HepG2 (cell line): ENCODE results near the gene SPATA13. TPM values are rescaled to one million over a fixed set of nuclear protein-coding genes. Genes with fewer than 3 reads are reported as not detected.
A peak's percentile ranks its signal among the peaks of the same experiment; 100 is the strongest.

ENCODE experiments used
- AHR ChIP-seq: IDR thresholded peaks from 2 replicates; pipeline ENCODE4 v1.6.1; 2018; ENCODE audit warnings: missing genetic modification reagents, missing compliant biosample characterization
- DZIP1 ChIP-seq: sonication (generic); formaldehyde crosslinking; IDR thresholded peaks from 2 replicates; pipeline ENCODE4 v1.5.0; 2020; ENCODE audit warnings: mild to moderate bottlenecking, missing genetic modification reagents
- GABPB1 ChIP-seq: IDR thresholded peaks from 2 replicates; pipeline ENCODE4 v1.6.1; 2016; ENCODE audit warnings: mild to moderate bottlenecking, missing genetic modification reagents, moderate library complexity, missing compliant biosample characterization
- GMEB1 ChIP-seq: sonication (generic); formaldehyde crosslinking; IDR thresholded peaks from 2 replicates; pipeline ENCODE4 v1.5.1; 2020; ENCODE audit warnings: missing genetic modification reagents, mild to moderate bottlenecking, borderline replicate concordance
- GPBP1L1 ChIP-seq: sonication (generic); formaldehyde crosslinking; IDR thresholded peaks from 2 replicates; pipeline ENCODE4 v1.5.0; 2020; ENCODE audit warnings: mild to moderate bottlenecking, missing genetic modification reagents
- HDAC1 ChIP-seq: sonication (generic); formaldehyde crosslinking; IDR thresholded peaks from 2 replicates; pipeline ENCODE4 v1.5.1; 2020; ENCODE audit warnings: mild to moderate bottlenecking, missing genetic modification reagents
- KDM1A ChIP-seq: IDR thresholded peaks from 2 replicates; pipeline ENCODE4 v1.6.1; 2016; ENCODE audit warnings: missing compliant biosample characterization
- KDM4B ChIP-seq: sonication (generic); formaldehyde crosslinking; IDR thresholded peaks from 2 replicates; pipeline ENCODE4 v1.4.0; 2020; ENCODE audit warnings: missing genetic modification reagents
- MED13 ChIP-seq: sonication (generic); formaldehyde crosslinking; IDR thresholded peaks from 2 replicates; pipeline ENCODE4 v1.5.0; 2020; ENCODE audit warnings: missing genetic modification reagents
- RARG ChIP-seq: sonication (generic); formaldehyde crosslinking; IDR thresholded peaks from 2 replicates; pipeline ENCODE4 v1.4.0; 2020; ENCODE audit warnings: low read depth, mild to moderate bottlenecking, missing genetic modification reagents
- SP4 ChIP-seq: sonication (generic); formaldehyde crosslinking; IDR thresholded peaks from 2 replicates; pipeline ENCODE4 v1.8.1; 2023; ENCODE audit warnings: mild to moderate bottlenecking, missing genetic modification reagents
- SRSF4 ChIP-seq: fragments of 200-400 bp; formaldehyde crosslinking; IDR thresholded peaks from one replicate; pipeline ENCODE4 v1.6.1; 2018; ENCODE audit warnings: mild to moderate bottlenecking, low read depth, low read length, moderate library complexity; ENCODE audit not compliant: poor library complexity, severe bottlenecking
- TEAD2 ChIP-seq: sonication (generic); formaldehyde crosslinking; IDR thresholded peaks from 2 replicates; pipeline ENCODE4 v1.9.0; 2021; ENCODE audit warnings: missing genetic modification reagents
- THAP11 ChIP-seq: IDR thresholded peaks from 2 replicates; pipeline ENCODE4 v1.6.1; 2016; ENCODE audit warnings: missing biosample characterization, missing genetic modification reagents
- ZBTB46 ChIP-seq: sonication (generic); formaldehyde crosslinking; IDR thresholded peaks from 2 replicates; pipeline ENCODE4 v1.4.0; 2020; ENCODE audit warnings: mild to moderate bottlenecking, missing genetic modification reagents, borderline replicate concordance
- ZFP1 ChIP-seq: IDR thresholded peaks from 2 replicates; pipeline ENCODE4 v1.6.1; 2016
- ZKSCAN5 ChIP-seq: sonication (generic); formaldehyde crosslinking; IDR thresholded peaks from 2 replicates; pipeline ENCODE4 v1.5.1; 2020; ENCODE audit warnings: mild to moderate bottlenecking, missing genetic modification reagents
- ZNF280B ChIP-seq: sonication (generic); formaldehyde crosslinking; IDR thresholded peaks from 2 replicates; pipeline ENCODE4 v1.5.0; 2020; ENCODE audit warnings: missing genetic modification reagents, mild to moderate bottlenecking, borderline replicate concordance
- ZNF296 ChIP-seq: sonication (generic); formaldehyde crosslinking; conservative IDR thresholded peaks from 2 replicates; pipeline ENCODE4 v1.5.0; 2020; ENCODE audit warnings: mild to moderate bottlenecking, missing genetic modification reagents
- ZNF557 ChIP-seq: sonication (generic); formaldehyde crosslinking; IDR thresholded peaks from 2 replicates; pipeline ENCODE4 v1.4.0; 2020; ENCODE audit warnings: missing genetic modification reagents
- ZNF567 ChIP-seq: sonication (generic); formaldehyde crosslinking; IDR thresholded peaks from 2 replicates; pipeline ENCODE4 v1.8.1; 2023; ENCODE audit warnings: mild to moderate bottlenecking, missing genetic modification reagents, borderline replicate concordance
- ZSCAN25 ChIP-seq: sonication (generic); formaldehyde crosslinking; IDR thresholded peaks from 2 replicates; pipeline ENCODE4 v1.8.0; 2022; ENCODE audit warnings: mild to moderate bottlenecking, missing genetic modification reagents
- polyA plus RNA-seq, 8 experiments: library from polyadenylated mRNA; depleted of rRNA in 3 of 8; stranded (reverse) in 7 of 8; unstranded in 1 of 8; fragments of >200 nt; fragmentation: Illumina TruSeq in 4 of 8; extraction: Trizol in 4 of 8; gene quantifications; 2 replicates each; pipeline versions ENCODE4 v1.2.1 to v1.2.3, GENCODE V29; 2011 to 2016; ENCODE audit warnings: low read depth in 4 of 8, missing spikeins in 1 of 8, mixed read lengths in 1 of 8; ENCODE audit not compliant: insufficient read depth in 1 of 8
- total RNA-seq, 5 experiments: library from RNA; depleted of rRNA; stranded (reverse); fragments of >200 nt; fragmentation: Illumina TruSeq; extraction: Trizol; gene quantifications; 2 replicates each; pipeline ENCODE4 v1.2.3, GENCODE V29; 2016; ENCODE audit warnings: low read depth in 1 of 5

SPATA13 gene
- total and polyA plus RNA-seq, 2 of the 13 experiments (the other 11 are each of a cell fraction or from before 2014, with no cell fraction given), result 11.3 to 14.2 TPM

- TF ChIP-seq MED13 (CRISPR knock-in tag) (no peak), RARG (no peak), THAP11 (CRISPR knock-in tag) (no peak; the same call in 1 of the 2 replicates), ZSCAN25 (CRISPR knock-in tag) (peak; percentile 31; the same call in 1 of the 2 replicates), KDM4B (CRISPR knock-in tag) (no peak), ZNF557 (no peak), SP4 (0 out of 2 replicates have a peak, but pooled peaks have one; percentile 37), ZNF280B (CRISPR knock-in tag) (peak; percentile 82; the same call in 1 of the 2 replicates), GABPB1 (CRISPR knock-in tag) (peak; percentile 55), KDM1A (peak; percentile 16; the same call in 1 of the 2 replicates), HDAC1 (CRISPR knock-in tag) (peak; percentile 51), ZKSCAN5 (no peak), DZIP1 (CRISPR knock-in tag) (no peak), SRSF4 (no peak), AHR (no peak), ZBTB46 (CRISPR knock-in tag) (no peak), GPBP1L1 (CRISPR knock-in tag) (no peak), TEAD2 (CRISPR knock-in tag) (no peak), ZNF296 (CRISPR knock-in tag) (no peak), GMEB1 (no peak), ZFP1 (CRISPR knock-in tag) (peak; percentile 58; the same call in 1 of the 2 replicates), ZNF567 (CRISPR knock-in tag) (0 out of 2 replicates have a peak, but pooled peaks have one; percentile 44)
These were observed 57.2 kb downstream of the SPATA13 start (continued) for GRCh38 chr13:24217601-24218281.
